Raji (cell line): Measurements from ENCODE around the gene ACAA1.

ENCODE experiments used
- POLR2A ChIP-seq: IDR thresholded peaks from 2 replicates; pipeline ENCODE4 v1.6.1; 2011; ENCODE audit warnings: low read depth, low read length, control low read depth; ENCODE audit not compliant: insufficient read depth

Gene ACAA1

GRCh38 chr3:38158472-38158871 lies 21.5 kb upstream of the ACAA1 start:
- TF ChIP-seq POLR2A: no peak

DNA sequence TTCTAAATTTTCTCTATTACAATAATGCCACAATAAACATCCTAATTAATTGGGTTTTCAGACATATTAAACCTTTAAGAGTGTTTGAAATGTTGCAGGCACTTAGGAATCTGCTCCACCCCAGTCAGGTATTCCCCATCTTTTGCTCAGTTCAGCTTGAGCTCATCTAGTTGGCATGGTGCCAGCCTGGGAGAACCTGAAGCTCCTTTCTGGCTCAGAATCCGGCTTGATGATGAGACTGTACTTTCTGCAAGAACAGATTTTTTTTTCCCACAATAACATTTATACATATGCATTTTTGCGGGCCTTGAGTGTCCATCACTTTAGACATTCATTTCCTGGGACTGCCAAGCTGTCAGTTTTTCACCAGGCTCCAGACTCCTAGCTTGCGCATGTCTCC lies 20.7 kb upstream of the ACAA1 start:
- no peak for TF ChIP-seq POLR2A

GRCh38 chr3:38157117-38157516 lies 20.2 kb upstream of the ACAA1 start:
- no peak for TF ChIP-seq POLR2A

DNA sequence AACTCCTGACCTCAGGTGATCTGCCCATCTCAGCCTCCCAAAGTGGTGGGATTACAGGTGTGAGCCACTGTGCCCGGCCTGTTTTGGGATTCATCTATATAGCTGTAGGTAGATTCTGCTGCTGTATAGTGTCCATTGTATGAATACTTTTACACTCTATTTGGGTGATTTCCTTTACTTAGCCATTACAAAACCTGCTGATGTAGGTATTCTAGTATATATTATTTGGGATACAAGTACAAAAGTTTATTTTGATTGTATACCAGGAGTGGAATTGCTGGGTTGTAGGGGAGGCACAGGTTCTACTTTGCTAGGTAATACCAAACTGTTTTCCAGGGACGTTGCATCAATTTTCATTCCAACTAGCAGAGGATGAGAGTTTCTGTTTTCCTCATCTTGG lies 18.9 kb upstream of the ACAA1 start:
- no peak for TF ChIP-seq POLR2A

- TF ChIP-seq POLR2A: no peak
Measured at GRCh38 chr3:38154625-38155255, 17.8 kb upstream of the ACAA1 start.

- TF ChIP-seq POLR2A: no peak
Measured at GRCh38 chr3:38154033-38154494, 17.1 kb upstream of the ACAA1 start.

- TF ChIP-seq POLR2A: no peak
Measured at GRCh38 chr3:38153221-38153620, 16.3 kb upstream of the ACAA1 start.

DNA sequence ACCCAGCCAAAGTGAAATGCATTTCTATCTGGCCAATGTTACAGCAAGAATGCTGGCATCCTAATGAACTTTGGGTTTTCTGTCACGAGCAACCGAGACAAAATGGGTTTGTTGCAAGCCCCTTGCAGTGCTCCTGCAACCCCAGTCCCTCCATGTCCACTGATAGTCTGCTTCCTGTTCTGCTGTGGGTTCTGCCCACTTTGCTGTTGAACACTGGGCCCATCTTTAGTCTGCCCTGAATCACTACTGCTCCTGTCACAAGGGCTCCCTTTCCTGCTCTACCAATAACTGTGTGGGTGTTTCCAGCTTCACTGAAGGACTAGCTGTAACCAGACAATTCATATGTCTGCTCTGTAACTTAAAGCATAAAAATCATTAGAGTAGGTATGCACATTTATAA lies 15.7 kb upstream of the ACAA1 start:
- TF ChIP-seq POLR2A: no peak

DNA sequence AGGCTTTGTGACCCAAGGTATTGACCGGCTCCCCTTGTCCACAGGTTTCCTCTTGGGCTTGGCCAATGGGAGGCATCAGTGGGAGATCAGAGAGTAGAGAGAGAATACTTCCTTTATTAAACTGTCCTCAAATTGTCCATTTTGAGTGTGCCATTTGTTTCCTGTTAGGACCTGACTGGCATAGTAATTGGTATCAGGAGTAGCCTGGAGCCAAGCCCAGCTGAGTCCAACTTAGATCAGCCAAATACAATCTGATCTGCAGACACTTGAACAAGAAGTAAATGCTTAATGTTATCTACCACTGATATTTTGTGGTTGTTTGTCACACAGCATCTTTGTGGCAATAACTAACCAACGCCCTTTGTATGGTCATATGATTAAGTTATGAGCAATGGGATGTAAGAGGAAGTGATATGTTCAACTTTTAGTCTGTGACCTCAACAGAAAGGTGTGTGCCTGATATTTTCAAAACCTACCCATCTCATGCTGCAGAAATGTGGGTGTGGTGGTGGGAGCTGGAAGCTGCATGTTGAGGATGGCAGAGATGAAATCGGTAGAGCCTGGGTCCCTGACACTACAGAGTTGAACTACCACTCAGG lies 14.8 kb upstream of the ACAA1 start:
- TF ChIP-seq POLR2A: no peak

- TF ChIP-seq POLR2A: no peak
Measured at GRCh38 chr3:38150780-38151528, 14.0 kb upstream of the ACAA1 start.

- TF ChIP-seq POLR2A: no peak
Measured at GRCh38 chr3:38149708-38150107, 12.8 kb upstream of the ACAA1 start.

GRCh38 chr3:38148311-38148882 lies 11.5 kb upstream of the ACAA1 start:
- no peak for TF ChIP-seq POLR2A

DNA sequence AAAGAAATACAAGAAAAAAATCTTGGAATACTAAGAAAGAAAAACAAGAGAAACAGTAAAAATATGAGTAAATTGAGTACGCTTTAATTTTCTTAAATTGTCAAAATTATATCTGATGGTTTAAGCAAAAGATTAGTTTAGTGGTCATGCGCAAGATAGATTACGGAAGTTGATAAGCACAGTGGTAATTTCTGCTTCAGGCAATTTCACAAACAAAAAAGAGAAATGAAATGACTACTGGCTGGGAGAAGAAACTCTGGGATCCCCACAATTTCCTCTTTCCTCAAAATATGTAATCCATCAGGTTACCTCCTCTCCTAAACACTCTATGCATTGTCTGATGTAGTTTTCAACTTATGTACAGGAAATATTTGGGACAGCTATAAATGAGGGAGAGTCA lies 10.5 kb upstream of the ACAA1 start:
- TF ChIP-seq POLR2A: no peak

- no peak for TF ChIP-seq POLR2A
Measured at GRCh38 chr3:38146504-38146903, 9.6 kb upstream of the ACAA1 start.

DNA sequence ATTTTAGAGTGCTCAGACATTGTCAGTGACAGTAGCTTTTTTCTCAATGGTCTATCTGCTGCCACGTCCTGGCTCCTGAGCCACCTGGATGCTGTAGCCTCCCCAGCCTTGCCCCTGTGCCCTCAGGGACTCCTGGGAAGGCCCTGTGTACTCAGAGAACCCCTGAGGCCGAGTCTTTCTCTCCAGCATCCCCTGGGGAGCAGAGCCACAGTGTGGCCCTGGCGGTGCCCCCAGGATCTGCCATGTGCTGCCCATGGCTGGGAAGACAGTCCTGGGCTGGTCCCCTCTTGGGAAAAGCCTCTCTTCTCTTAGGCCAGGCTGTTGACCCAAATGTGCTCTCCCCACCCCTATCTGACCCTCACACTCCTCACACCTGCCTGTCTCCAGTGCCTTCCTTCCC lies 6.6 kb upstream of the ACAA1 start:
- TF ChIP-seq POLR2A: no peak

GRCh38 chr3:38142959-38143358 lies 6.0 kb upstream of the ACAA1 start:
- no peak for TF ChIP-seq POLR2A

DNA sequence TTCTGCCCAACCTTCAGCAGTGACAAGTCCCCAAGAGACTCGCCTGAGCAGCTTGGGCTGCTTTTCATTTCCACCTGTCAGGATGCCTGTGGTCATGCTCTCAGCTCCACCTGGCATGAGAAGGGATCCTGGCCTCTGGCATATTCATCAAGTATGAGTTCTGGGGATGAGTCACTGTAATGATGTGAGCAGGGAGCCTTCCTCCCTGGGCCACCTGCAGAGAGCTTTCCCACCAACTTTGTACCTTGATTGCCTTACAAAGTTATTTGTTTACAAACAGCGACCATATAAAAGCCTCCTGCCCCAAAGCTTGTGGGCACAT lies 5.0 kb upstream of the ACAA1 start:
- TF ChIP-seq POLR2A: no peak
